Transverse colon (tissue), 4 donors: Measurements from ENCODE around the gene ALS2CL. TPM values are rescaled to one million over a fixed set of nuclear protein-coding genes. Genes with fewer than 3 reads are reported as not detected.

Experiments
- DNase-seq: peaks from one replicate; pipeline ENCODE4 v3.0.0-alpha.2; 2019
- H3K27ac ChIP-seq, 4 donors: fragments of 200-600 bp; sonication (generic); 2 replicates each; pipeline ENCODE4 v1.5.1; 2016 to 2018; ENCODE audit warnings: inconsistent platforms in 4 of 4
- H3K27me3 ChIP-seq: fragments of 200-600 bp; sonication (generic); 2 replicates; pipeline ENCODE4 v1.5.1; 2017; ENCODE audit warnings: inconsistent platforms
- H3K36me3 ChIP-seq, 4 donors: fragments of 200-600 bp; sonication (generic); 2 replicates each; pipeline ENCODE4 v1.5.1; 2017 to 2019; ENCODE audit warnings: inconsistent platforms in 4 of 4
- H3K4me1 ChIP-seq, 4 donors: fragments of 200-600 bp; sonication (generic); 2 replicates each; pipeline ENCODE4 v1.5.1; 2017 to 2020; ENCODE audit warnings: inconsistent platforms in 4 of 4
- H3K4me3 ChIP-seq, 4 donors: fragments of 200-600 bp; sonication (generic); 1 replicate in 1 of 4; 2 replicates in 3 of 4; pipeline versions ENCODE4 v1.5.1 to v1.6.1; 2017 to 2019; ENCODE audit warnings: inconsistent platforms in 4 of 4
- H3K9me3 ChIP-seq, 2 donors: fragments of 200-600 bp; sonication (generic); 2 replicates each; pipeline ENCODE4 v1.5.1; 2017 to 2019; ENCODE audit warnings: inconsistent platforms in 2 of 2
- CTCF ChIP-seq, 5 experiments: fragments of 200-600 bp in 3 of 5; fragments of 450-650 bp in 2 of 5; sonication (generic) in 3 of 5; IDR thresholded peaks; 1 replicate in 2 of 5; 2 replicates in 3 of 5; pipeline ENCODE4 v1.5.1; 2016 to 2017; ENCODE audit warnings: antibody characterized with exemption in 5 of 5, inconsistent platforms in 3 of 5, mild to moderate bottlenecking in 2 of 5, moderate library complexity in 1 of 5
- EP300 ChIP-seq: sonication (generic); formaldehyde crosslinking; IDR thresholded peaks from one replicate; pipeline ENCODE4 v1.6.1; 2017; ENCODE audit warnings: antibody characterized with exemption, low read depth
- POLR2A ChIP-seq: fragments of 450-650 bp; IDR thresholded peaks from one replicate; pipeline ENCODE4 v1.6.1; 2016; ENCODE audit warnings: antibody characterized with exemption, mild to moderate bottlenecking, moderate library complexity
- POLR2AphosphoS5 ChIP-seq, 3 donors: sonication (generic); formaldehyde crosslinking; IDR thresholded peaks; one replicate each; pipeline ENCODE4 v1.6.1; 2016; ENCODE audit warnings: antibody characterized with exemption in 3 of 3
- WGBS, 2 donors: methylation state at CpG; one replicate each; pipeline ENCODE4 v1.1.5; 2018; ENCODE audit warnings: low coverage in 1 of 2; 5-methylcytosine and 5-hydroxymethylcytosine counted together
- in situ Hi-C, 4 donors: fragments of 200-750 bp; cut with MboI; loops; one replicate each; pipeline versions ENCODE4 v1.15.0 to v1.15.1; 2017; ENCODE audit warnings: low sequenced_read_pairs in 3 of 4, low pct_ligation_motif_present in 1 of 4, low pct_unique_long_range_greater_than_20kb in 1 of 4
- intact Hi-C: fragments of 100-400 bp; cut with DNase I; formaldehyde crosslinking; loops from one replicate; pipeline ENCODE4 v1.15.1; 2023; ENCODE audit warnings: low total_unique reads
- total RNA-seq, 4 donors: library from RNA; depleted of rRNA; stranded (reverse); fragments of >200 nt; gene quantifications; one replicate each; pipeline ENCODE4 v1.1.0, GENCODE V29; 2016

Gene ALS2CL
- total RNA-seq, 4 donors from 2014 or later = 67.5 to 212 (median 116) TPM

- no peak for TF ChIP-seq EP300
- H3K36me3 ChIP-seq = no peaks in the 10 kb centered on the region
- H3K27me3 ChIP-seq = peaks cover 31% of the 10 kb centered on the region
- no peak within 1 kb of the TSS for H3K27ac ChIP-seq
- WGBS, 2 donors = 24% methylated on average over 25 of the region's 51 CpGs; no CpG with 5 or more reads in 1 of the 2 donors
- peaks cover 0 to 24% (median 13%) of the 10 kb centered on the region in 4 donors for H3K4me1 ChIP-seq
- DNase-seq = no peak
- intact Hi-C loops (loop anchor here (5.0 to 10.0 kb wide), 2 partner anchors 163 to 621 kb away; partner anchors contain the start of gene MYL3), in situ Hi-C loops (loop anchor here (25.0 kb wide), 4 partner anchors 161 to 661 kb away; partner anchors contain the start of gene MYL3 (in 1 of the 4))
- no peaks in the 10 kb centered on the region for H3K9me3 ChIP-seq
- H3K4me3 ChIP-seq = peak within 1 kb of the TSS in 3 of 4 donors; percentile 7 to 36 (median 24)
Observed at GRCh38 chr3:46701181-46701939, 7.9 kb upstream of the ALS2CL start, which contains the start of gene TMIE. Gene TMIE, plus strand, starts transcription at chr3:46701392. Its CDS starts 96 bp downstream, at chr3:46701488.

- peaks cover 31% of the 10 kb centered on the region for H3K27me3 ChIP-seq
- DNase-seq = no peak
- WGBS, 2 donors = 42% methylated on average over 4 of the region's 4 CpGs; no CpG with 5 or more reads in 1 of the 2 donors
- TF ChIP-seq POLR2A (no peak), CTCF (IDR thresholded peaks at IDR 0.05) (no peak), EP300 (no peak), POLR2AphosphoS5 (IDR thresholded peaks at IDR 0.05) (no peak)
- peaks cover 0 to 30% (median 15%) of the 10 kb centered on the region in 4 donors for H3K4me1 ChIP-seq
- in situ Hi-C loops (loop anchor here (25.0 kb wide), 4 partner anchors 162 to 662 kb away; partner anchors contain the start of gene MYL3 (in 1 of the 4)), intact Hi-C loops (loop anchor here (5.0 to 10.0 kb wide), 2 partner anchors 164 to 622 kb away; partner anchors contain the start of gene MYL3)
- H3K4me3 ChIP-seq = peak overlapping the region in 2 of 4 donors; percentile 24 to 36
- no peaks in the 10 kb centered on the region for H3K36me3 ChIP-seq
- no peak overlapping the region for H3K27ac ChIP-seq
- no peaks in the 10 kb centered on the region for H3K9me3 ChIP-seq
Observed at GRCh38 chr3:46700772-46701171, 7.3 kb upstream of the ALS2CL start.

GRCh38 chr3:46699676-46700523, 6.4 kb upstream of the ALS2CL start:
- WGBS, 2 donors = 83% methylated on average over 8 of the region's 8 CpGs; no CpG with 5 or more reads in 1 of the 2 donors
- peaks cover 31% of the 10 kb centered on the region for H3K27me3 ChIP-seq

More at GRCh38 chr3:46699676-46700523, 6.4 kb upstream of the ALS2CL start:
- Histone ChIP-seq H3K4me1 (peaks cover 0 to 37% (median 16%) of the 10 kb centered on the region in 4 donors), H3K4me3 (no peak overlapping the region), H3K27ac (no peak overlapping the region), H3K36me3 (no peaks in the 10 kb centered on the region), H3K9me3 (no peaks in the 10 kb centered on the region)
- in situ Hi-C loops = loop anchor here (25.0 kb wide), 4 partner anchors 162 to 662 kb away; partner anchors contain the start of gene MYL3 (in 1 of the 4)
- TF ChIP-seq CTCF (IDR thresholded peaks at IDR 0.05) = no peak
- TF ChIP-seq POLR2A = no peak
- no peak for TF ChIP-seq POLR2AphosphoS5 (IDR thresholded peaks at IDR 0.05)
- TF ChIP-seq EP300 = no peak
- intact Hi-C loops = loop anchor here (5.0 to 10.0 kb wide), 2 partner anchors 165 to 622 kb away; partner anchors contain the start of gene MYL3
- peak; percentile 37 for DNase-seq
